ENCODE results near the gene PCSK4. TPM values are rescaled to one million over a fixed set of nuclear protein-coding genes. Genes with fewer than 3 reads are reported as not detected.
A peak's percentile ranks its signal among the peaks of the same experiment; 100 is the strongest.

The PCSK4 gene
- total and polyA plus RNA-seq, 2 of the 13 experiments (the other 11 are each of a cell fraction or from before 2014, with no cell fraction given) = 2.0 to 2.7 TPM

DNA sequence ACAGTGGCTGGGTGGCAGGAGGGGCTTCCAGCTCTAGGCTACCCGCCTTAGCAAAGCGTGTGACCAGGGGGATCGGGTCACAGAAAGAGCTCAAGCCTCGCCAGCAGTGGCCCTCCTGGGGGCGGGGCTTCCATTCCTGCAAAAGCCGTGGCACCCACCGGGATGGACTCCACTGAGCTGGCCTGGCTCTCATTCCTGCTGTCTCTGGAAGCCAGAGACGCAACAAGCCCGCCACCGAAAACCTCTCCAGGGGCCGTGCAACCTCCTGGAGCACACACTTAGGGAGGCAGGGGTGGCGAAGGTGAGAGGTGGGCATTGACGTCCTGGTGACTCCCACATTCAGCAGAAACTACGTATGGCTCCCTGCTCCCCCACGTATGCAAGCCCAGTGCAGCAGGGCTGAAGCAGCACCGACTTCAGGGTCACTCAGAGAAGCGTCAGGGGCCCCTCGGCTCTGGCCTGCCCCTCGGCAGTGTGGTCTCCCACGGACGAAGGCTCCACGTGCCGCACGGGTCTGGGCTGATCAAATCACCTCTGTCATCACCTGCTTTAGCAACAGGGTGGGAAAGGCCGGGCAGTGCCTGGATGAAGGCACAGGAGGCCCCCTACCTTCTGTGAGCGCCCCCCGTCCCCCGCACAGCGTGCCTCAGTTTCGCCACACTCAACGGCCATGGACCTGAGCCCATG, 14.3 kb downstream of the PCSK4 start:
- no peak for DNase-seq (ENCODE audit: low spot score)
- peaks cover 16% of the 10 kb centered on the region for H3K79me2 ChIP-seq (ENCODE audit: insufficient read depth, low read length)
- FAIRE-seq = no peak
- ChIA-PET CTCF (ENCODE audit: low intra/inter-chr PET ratio, low total read pairs) (no interaction called here), POLR2A (interaction anchor here (1.3 to 2.8 kb wide), 3 partner anchors 15 to 207 kb away, joined by 3 to 16 read pairs (median 15); partner anchors contain the start of genes CIRBP, PCSK4 and REEP6)
- no TSS peak for BruUV-seq (replicated peaks)
- peak; percentile 83 for TF ChIP-seq AGO2 (optimal IDR thresholded peaks at IDR 0.05; ENCODE audit: low read depth, low read length)
- TF ChIP-seq, protein P1, sequence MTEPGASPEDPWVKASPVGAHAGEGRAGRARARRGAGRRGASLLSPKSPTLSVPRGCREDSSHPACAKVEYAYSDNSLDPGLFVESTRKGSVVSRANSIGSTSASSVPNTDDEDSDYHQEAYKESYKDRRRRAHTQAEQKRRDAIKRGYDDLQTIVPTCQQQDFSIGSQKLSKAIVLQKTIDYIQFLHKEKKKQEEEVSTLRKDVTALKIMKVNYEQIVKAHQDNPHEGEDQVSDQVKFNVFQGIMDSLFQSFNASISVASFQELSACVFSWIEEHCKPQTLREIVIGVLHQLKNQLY (CRISPR knock-in tag; IDR thresholded peaks at IDR 0.05) = no peak
- no peak overlapping the region for H3K9ac ChIP-seq (ENCODE audit: insufficient read depth, low read depth, low read length)
- H3K4me2 ChIP-seq (ENCODE audit: low read depth, low read length) = no peak overlapping the region
- no peaks in the 10 kb centered on the region for H3K9me3 ChIP-seq (ENCODE audit: low read length)
- H3K36me3 ChIP-seq (replicated peaks in 1 of 2; ENCODE audit: control insufficient read depth in 1 of 2, insufficient read depth in 2 of 2, low read length in 2 of 2) = peaks cover 2 to 8% of the 10 kb centered on the region in 2 experiments; a peak in 3 of 5 replicates
- no peak overlapping the region for H2AFZ ChIP-seq (ENCODE audit: low read length)
- no peak overlapping the region for H3K4me3 ChIP-seq (replicated peaks in 1 of 3; ENCODE audit: insufficient read depth in 1 of 3, low read depth in 2 of 3, low read length in 3 of 3)
- intact Hi-C loops (cut with micrococcal nuclease; ENCODE audit: unreplicated experiment) (no loop called here), in situ Hi-C loops (cut with HindIII; ENCODE audit: extremely low pct_ligation_motif_present, low pct_unique_long_range_greater_than_20kb) (no loop called here)
- 97% methylated on average over 11 of the region's 31 CpGs for WGBS (ENCODE audit: low lambda C conversion rate)
- H3K4me1 ChIP-seq (ENCODE audit: insufficient read depth, low read length) = peaks cover 40% of the 10 kb centered on the region
- no peak for ATAC-seq
- no peak overlapping the region for H3K27ac ChIP-seq (ENCODE audit: extremely low read length, insufficient read depth, low read length)
- peaks cover 12% of the 10 kb centered on the region for H4K20me1 ChIP-seq (ENCODE audit: insufficient read depth, low read length)
- no peaks in the 10 kb centered on the region for H3K27me3 ChIP-seq (ENCODE audit: control insufficient read depth in 1 of 2, insufficient read depth in 2 of 2, low read length in 2 of 2)

DNA sequence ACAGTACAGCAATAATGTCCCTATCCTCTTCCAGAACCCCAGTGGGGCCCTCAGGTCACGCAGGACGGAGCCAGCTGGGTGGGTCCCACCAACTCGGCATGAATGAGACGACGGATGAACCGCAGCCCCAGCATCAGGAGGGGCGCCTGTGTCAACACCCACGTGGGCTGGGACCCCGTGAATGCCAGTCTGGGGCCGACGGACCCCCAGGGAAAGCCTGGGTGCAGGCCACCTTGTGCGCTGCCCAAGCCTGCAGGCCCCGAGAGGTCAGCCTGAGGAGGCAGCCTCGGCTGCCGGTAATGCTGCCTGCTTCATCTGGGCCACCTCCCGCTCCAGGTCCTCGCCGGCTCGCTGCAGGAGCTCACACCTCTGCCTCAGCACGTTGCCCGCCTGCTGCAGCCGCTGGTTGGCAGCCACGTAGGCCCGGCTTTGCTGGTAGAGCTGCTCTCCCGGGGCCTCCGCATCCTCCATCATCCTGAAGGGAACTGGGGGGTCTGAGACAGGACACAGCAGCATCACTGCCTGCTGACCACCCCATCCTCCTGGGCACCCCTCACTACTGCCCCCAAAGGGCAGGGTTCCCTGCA, 15.3 kb downstream of the PCSK4 start:
- Histone ChIP-seq H3K27ac (ENCODE audit: extremely low read length, insufficient read depth, low read length) (no peak overlapping the region), H3K79me2 (ENCODE audit: insufficient read depth, low read length) (peaks cover 16% of the 10 kb centered on the region)
- CTCF ChIA-PET (ENCODE audit: low intra/inter-chr PET ratio, low total read pairs) = no interaction called here

More for the DNA sequence above, 15.3 kb downstream of the PCSK4 start:
- Histone ChIP-seq H3K4me1 (ENCODE audit: insufficient read depth, low read length) (peaks cover 40% of the 10 kb centered on the region), H3K36me3 (replicated peaks in 1 of 2; ENCODE audit: control insufficient read depth in 1 of 2, insufficient read depth in 2 of 2, low read length in 2 of 2) (peaks cover 2 to 8% of the 10 kb centered on the region in 2 experiments; a peak in 3 of 5 replicates), H3K27me3 (ENCODE audit: control insufficient read depth in 1 of 2, insufficient read depth in 2 of 2, low read length in 2 of 2) (no peaks in the 10 kb centered on the region), H4K20me1 (ENCODE audit: insufficient read depth, low read length) (peaks cover 15% of the 10 kb centered on the region), H3K9me3 (ENCODE audit: low read length) (no peaks in the 10 kb centered on the region), H2AFZ (ENCODE audit: low read length) (no peak overlapping the region), H3K4me3 (replicated peaks in 1 of 3; ENCODE audit: insufficient read depth in 1 of 3, low read depth in 2 of 3, low read length in 3 of 3) (no peak overlapping the region), H3K4me2 (ENCODE audit: low read depth, low read length) (no peak overlapping the region), H3K9ac (ENCODE audit: insufficient read depth, low read depth, low read length) (no peak overlapping the region)
- no TSS peak for BruUV-seq (replicated peaks)
- 98% methylated on average over 9 of the region's 26 CpGs for WGBS (ENCODE audit: low lambda C conversion rate)
- intact Hi-C loops (cut with micrococcal nuclease; ENCODE audit: unreplicated experiment) (no loop called here), in situ Hi-C loops (cut with HindIII; ENCODE audit: extremely low pct_ligation_motif_present, low pct_unique_long_range_greater_than_20kb) (no loop called here)
- no peak for TF ChIP-seq CHD2 (IDR thresholded peaks at IDR 0.05; ENCODE audit: low read depth, low read length)
- TF ChIP-seq NFE2 (CRISPR knock-in tag; IDR thresholded peaks at IDR 0.05) = no peak
- no peak for TF ChIP-seq ZNF720 (CRISPR knock-in tag; IDR thresholded peaks at IDR 0.05)
- no peak for TF ChIP-seq ZNF317 (CRISPR knock-in tag; IDR thresholded peaks at IDR 0.05)
- TF ChIP-seq NFATC3 (CRISPR knock-in tag; IDR thresholded peaks at IDR 0.05) = no peak
- TF ChIP-seq FOXK2 (IDR thresholded peaks at IDR 0.05) = no peak
- TF ChIP-seq AGO2 (optimal IDR thresholded peaks at IDR 0.05; ENCODE audit: low read depth, low read length) = peak; percentile 7
- TF ChIP-seq RBFOX2 (IDR thresholded peaks at IDR 0.05; ENCODE audit: low read depth, low read length) = peak; percentile 39
- TF ChIP-seq, protein P2, sequence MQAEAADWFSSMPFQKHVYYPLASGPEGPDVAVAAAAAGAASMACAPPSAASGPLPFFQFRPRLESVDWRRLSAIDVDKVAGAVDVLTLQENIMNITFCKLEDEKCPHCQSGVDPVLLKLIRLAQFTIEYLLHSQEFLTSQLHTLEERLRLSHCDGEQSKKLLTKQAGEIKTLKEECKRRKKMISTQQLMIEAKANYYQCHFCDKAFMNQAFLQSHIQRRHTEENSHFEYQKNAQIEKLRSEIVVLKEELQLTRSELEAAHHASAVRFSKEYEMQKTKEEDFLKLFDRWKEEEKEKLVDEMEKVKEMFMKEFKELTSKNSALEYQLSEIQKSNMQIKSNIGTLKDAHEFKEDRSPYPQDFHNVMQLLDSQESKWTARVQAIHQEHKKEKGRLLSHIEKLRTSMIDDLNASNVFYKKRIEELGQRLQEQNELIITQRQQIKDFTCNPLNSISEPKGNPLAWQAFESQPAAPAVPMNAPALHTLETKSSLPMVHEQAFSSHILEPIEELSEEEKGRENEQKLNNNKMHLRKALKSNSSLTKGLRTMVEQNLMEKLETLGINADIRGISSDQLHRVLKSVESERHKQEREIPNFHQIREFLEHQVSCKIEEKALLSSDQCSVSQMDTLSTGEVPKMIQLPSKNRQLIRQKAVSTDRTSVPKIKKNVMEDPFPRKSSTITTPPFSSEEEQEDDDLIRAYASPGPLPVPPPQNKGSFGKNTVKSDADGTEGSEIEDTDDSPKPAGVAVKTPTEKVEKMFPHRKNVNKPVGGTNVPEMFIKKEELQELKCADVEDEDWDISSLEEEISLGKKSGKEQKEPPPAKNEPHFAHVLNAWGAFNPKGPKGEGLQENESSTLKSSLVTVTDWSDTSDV (CRISPR knock-in tag; IDR thresholded peaks at IDR 0.05) = no peak
- no peak for TF ChIP-seq RBM39 (IDR thresholded peaks at IDR 0.05; ENCODE audit: low read depth, low read length, poor library complexity, severe bottlenecking)
- DNase-seq (ENCODE audit: low spot score) (no peak), FAIRE-seq (no peak), ATAC-seq (no peak)
- POLR2A ChIA-PET = interaction anchor here (1.3 to 2.8 kb wide), 3 partner anchors 18 to 206 kb away, joined by 3 to 15 read pairs (median 3); partner anchors contain the start of gene CIRBP

Data from HepG2 (cell line).